CD4-positive, CD25-positive, alpha-beta regulatory T cell (primary cell): ENCODE data around the gene SLC33A1. TPM values are rescaled to one million over a fixed set of nuclear protein-coding genes. Genes with fewer than 3 reads are reported as not detected.
"Not testable (repeated sequence)": the region's sequence is repeated elsewhere in the genome, so short reads cannot be mapped to it uniquely, and the experiment has no call there.

ENCODE experiments used
- ATAC-seq, 2 donors: fragments of 150-1000 bp; cut with Tn5 transposase; one replicate each; pipeline ENCODE4 v1.10.0; 2021; ENCODE audit warnings: low read depth in 2 of 2, moderate number of reproducible peaks in 2 of 2, moderate library complexity in 1 of 2
- DNase-seq, 3 donors: peaks; one replicate each; pipeline versions ENCODE4 v3.0.0 to v3.0.0-alpha.2; 2012 to 2022; ENCODE audit warnings: mixed read lengths in 1 of 3
- H3K27ac ChIP-seq: one replicate; pipeline ENCODE4 v1.7.0; 2013; ENCODE audit warnings: mild to moderate bottlenecking, low read length; ENCODE audit not compliant: insufficient read depth, poor library complexity, severe bottlenecking
- H3K27me3 ChIP-seq: one replicate; pipeline ENCODE4 v1.7.0; 2013; ENCODE audit warnings: low read length; ENCODE audit not compliant: control insufficient read depth, insufficient read depth
- H3K36me3 ChIP-seq: one replicate; pipeline ENCODE4 v1.7.0; 2013; ENCODE audit warnings: mild to moderate bottlenecking, low read length, moderate library complexity; ENCODE audit not compliant: control insufficient read depth, insufficient read depth
- H3K4me1 ChIP-seq: 2 replicates; pipeline ENCODE4 v1.7.0; 2013; ENCODE audit warnings: mild to moderate bottlenecking, low read length; ENCODE audit not compliant: insufficient read depth, control insufficient read depth, poor library complexity, severe bottlenecking
- H3K4me3 ChIP-seq: one replicate; pipeline ENCODE4 v1.7.0; 2013; ENCODE audit warnings: low read depth, mild to moderate bottlenecking, low read length, moderate library complexity
- H3K9me3 ChIP-seq, 2 experiments: 1 replicate in 1 of 2; 2 replicates in 1 of 2; pipeline ENCODE4 v1.7.0; 2013; ENCODE audit warnings: low read length in 2 of 2, mild to moderate bottlenecking in 1 of 2, moderate library complexity in 1 of 2; ENCODE audit not compliant: control insufficient read depth in 2 of 2
- H3K27ac Mint-ChIP-seq, 3 donors: one replicate each; pipeline ENCODE4 v1.8.0; 2020 to 2022; ENCODE audit warnings: mild to moderate bottlenecking in 3 of 3, mixed read lengths in 3 of 3, moderate library complexity in 2 of 3
- H3K27me3 Mint-ChIP-seq: one replicate; pipeline ENCODE4 v1.8.0; 2022; ENCODE audit warnings: mild to moderate bottlenecking, mixed read lengths
- H3K36me3 Mint-ChIP-seq: one replicate; pipeline ENCODE4 v1.8.0; 2020; ENCODE audit warnings: mixed read lengths
- H3K4me1 Mint-ChIP-seq, 4 donors: one replicate each; pipeline ENCODE4 v1.8.0; 2020 to 2022; ENCODE audit warnings: mixed read lengths in 4 of 4, mild to moderate bottlenecking in 1 of 4
- H3K4me3 Mint-ChIP-seq, 4 donors: one replicate each; pipeline ENCODE4 v1.8.0; 2020 to 2022; ENCODE audit warnings: mild to moderate bottlenecking in 4 of 4, mixed read lengths in 4 of 4, moderate library complexity in 3 of 4
- H3K9me3 Mint-ChIP-seq, 7 donors: one replicate each; pipeline ENCODE4 v1.8.0; 2020 to 2022; ENCODE audit warnings: mixed read lengths in 7 of 7, mild to moderate bottlenecking in 3 of 7, moderate library complexity in 2 of 7
- polyA plus RNA-seq, 4 donors: library from polyadenylated mRNA; unstranded; fragments of 300-500 nt; fragmentation: Illumina TruSeq; gene quantifications; one replicate each; pipeline ENCODE4 v1.2.3, GENCODE V29; 2021
- total RNA-seq: library from RNA; stranded (reverse); gene quantifications from one replicate; pipeline ENCODE4 v1.2.3, GENCODE V29; 2022

The SLC33A1 gene
- total and polyA plus RNA-seq, 5 donors from 2014 or later: 16.6 to 20.0 (median 18.3) TPM

DNA sequence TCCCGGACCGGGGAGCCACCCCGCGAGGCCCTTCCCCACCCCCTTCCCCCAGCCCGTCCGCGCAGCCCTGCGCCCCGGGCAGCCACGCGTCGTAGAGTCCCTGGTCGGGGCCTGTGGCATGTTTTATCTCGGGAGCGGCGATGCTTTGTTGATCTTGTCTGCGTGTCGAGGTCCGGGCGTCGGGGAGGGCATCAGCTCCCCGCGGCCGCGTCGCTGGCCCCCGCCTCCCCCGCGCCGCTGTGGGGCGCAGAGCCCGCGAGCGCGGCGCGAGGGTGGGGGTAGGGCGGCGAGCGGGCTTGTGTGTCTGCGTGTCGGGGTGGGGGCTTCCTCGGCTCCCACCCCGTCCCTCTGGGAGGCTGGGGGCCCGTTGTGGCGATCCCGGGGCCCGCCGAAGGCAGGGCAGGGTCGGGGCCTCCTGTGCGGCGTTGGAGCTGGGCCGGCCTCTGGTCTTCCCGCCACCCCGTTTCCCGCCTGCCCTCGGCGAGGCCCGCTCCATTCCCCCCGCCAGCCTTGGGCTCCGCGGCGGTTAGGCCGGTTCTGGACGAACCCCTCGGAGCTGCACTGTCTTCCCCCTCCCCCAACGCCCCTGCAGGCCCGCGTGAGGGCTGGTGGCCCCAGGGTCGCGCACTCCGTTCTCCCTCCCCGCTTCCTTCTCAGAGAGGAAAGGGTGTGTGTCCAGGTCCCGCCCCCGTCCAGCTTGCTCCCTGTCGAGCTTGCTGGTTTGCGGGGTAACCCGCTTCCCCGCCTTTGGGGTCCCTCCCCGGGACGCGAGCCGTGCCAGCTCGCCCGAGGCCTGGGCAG is 16.9 kb upstream of the SLC33A1 start:
- H3K9me3 Mint-ChIP-seq: no peaks in the 10 kb centered on the region
- Histone ChIP-seq H3K4me1 (peaks cover 20% of the 10 kb centered on the region), H3K27me3 (no peaks in the 10 kb centered on the region), H3K27ac (peak overlapping the region; percentile 87), H3K36me3 (no peaks in the 10 kb centered on the region), H3K4me3 (peak overlapping the region; percentile 86), H3K9me3 (no peaks in the 10 kb centered on the region)
- peaks cover 18 to 43% (median 34%) of the 10 kb centered on the region in 4 donors for H3K4me1 Mint-ChIP-seq
- no peaks in the 10 kb centered on the region for H3K36me3 Mint-ChIP-seq
- ATAC-seq (peak in 1 of 2 donors; percentile 6), DNase-seq (peak; percentile 15 to 65 (median 53))
- H3K27ac Mint-ChIP-seq: peak overlapping the region; percentile 92 to 98 (median 94)
- peak overlapping the region; percentile 96 to 97 (median 97) for H3K4me3 Mint-ChIP-seq
- no peaks in the 10 kb centered on the region for H3K27me3 Mint-ChIP-seq

DNA sequence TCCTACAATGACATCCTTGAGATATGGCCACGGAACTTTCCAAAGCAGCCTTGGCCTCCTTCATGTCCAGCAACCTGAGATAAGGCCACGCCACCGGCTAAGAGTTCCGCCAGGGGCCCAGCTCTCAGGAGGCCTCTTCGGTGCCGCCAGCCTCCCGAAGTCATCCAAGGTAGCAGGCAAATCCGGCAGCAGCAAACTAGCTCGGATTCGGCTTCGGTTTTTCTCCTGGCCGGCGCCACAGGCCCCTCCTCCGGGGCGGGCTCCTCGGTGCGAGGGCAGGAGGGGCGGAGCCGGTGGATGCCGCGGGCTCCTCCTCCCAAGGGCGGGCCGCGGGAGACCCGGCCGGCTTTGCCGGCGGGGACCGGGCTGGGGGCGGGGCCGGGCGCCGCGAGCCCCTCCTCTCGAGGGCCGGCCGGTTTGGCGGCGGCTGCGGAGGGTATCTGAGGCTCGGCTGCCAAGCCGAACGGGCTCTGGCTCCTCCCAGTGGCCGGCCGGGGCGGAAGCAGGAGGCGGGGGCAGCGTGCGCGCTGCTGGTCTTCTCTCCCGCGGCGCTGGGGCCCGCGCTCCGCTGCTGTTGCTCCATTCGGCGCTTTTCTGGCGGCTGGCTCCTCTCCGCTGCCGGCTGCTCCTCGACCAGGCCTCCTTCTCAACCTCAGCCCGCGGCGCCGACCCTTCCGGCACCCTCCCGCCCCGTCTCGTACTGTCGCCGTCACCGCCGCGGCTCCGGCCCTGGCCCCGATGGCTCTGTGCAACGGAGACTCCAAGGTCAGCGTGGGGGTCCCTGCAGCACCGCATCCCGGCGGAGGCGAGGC is 16.1 kb upstream of the SLC33A1 start, which contains the start of gene GMPS:
Gene GMPS (plus strand): TSS at position 518 of the 812 bp plus-strand sequence. CDS start 221 bp downstream, at position 739.
- H3K27ac ChIP-seq: peak within 1 kb of the TSS; percentile 87
- no peaks in the 10 kb centered on the region for H3K27me3 ChIP-seq
- H3K4me1 ChIP-seq: peaks cover 18% of the 10 kb centered on the region
- peak within 1 kb of the TSS; percentile 86 for H3K4me3 ChIP-seq
- peak; percentile 93 for ATAC-seq
- Mint-ChIP-seq H3K4me3 (peak within 1 kb of the TSS; percentile 96 to 97 (median 97)), H3K27ac (peak within 1 kb of the TSS; percentile 92 to 98 (median 97)), H3K36me3 (no peaks in the 10 kb centered on the region), H3K9me3 (no peaks in the 10 kb centered on the region), H3K4me1 (peaks cover 12 to 35% (median 28%) of the 10 kb centered on the region in 4 donors), H3K27me3 (no peaks in the 10 kb centered on the region)
- H3K36me3 ChIP-seq: no peaks in the 10 kb centered on the region
- no peaks in the 10 kb centered on the region for H3K9me3 ChIP-seq
- peak; percentile 94 to 96 (median 95) for DNase-seq

DNA sequence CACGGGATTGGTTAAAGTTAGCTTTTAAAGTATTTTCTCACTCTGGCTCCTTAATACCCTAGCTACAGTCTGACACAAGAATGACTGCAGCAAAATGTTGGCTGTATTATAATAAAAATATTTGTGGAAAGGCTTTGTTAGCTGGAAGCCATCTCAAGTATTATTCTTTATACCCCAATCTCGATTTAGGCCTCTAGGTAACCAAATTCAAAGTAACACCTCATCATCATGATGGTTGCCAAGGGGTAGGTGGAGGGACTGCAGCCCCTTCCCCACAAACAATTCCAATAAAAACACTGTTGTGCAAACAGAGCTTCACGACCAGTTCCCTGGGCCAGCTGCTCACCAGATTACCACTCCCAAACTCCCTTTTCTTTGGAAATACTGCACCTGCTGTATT is 15.5 kb upstream of the SLC33A1 start:
- H3K36me3 Mint-ChIP-seq: no peaks in the 10 kb centered on the region
- no peaks in the 10 kb centered on the region for H3K9me3 ChIP-seq

DNA sequence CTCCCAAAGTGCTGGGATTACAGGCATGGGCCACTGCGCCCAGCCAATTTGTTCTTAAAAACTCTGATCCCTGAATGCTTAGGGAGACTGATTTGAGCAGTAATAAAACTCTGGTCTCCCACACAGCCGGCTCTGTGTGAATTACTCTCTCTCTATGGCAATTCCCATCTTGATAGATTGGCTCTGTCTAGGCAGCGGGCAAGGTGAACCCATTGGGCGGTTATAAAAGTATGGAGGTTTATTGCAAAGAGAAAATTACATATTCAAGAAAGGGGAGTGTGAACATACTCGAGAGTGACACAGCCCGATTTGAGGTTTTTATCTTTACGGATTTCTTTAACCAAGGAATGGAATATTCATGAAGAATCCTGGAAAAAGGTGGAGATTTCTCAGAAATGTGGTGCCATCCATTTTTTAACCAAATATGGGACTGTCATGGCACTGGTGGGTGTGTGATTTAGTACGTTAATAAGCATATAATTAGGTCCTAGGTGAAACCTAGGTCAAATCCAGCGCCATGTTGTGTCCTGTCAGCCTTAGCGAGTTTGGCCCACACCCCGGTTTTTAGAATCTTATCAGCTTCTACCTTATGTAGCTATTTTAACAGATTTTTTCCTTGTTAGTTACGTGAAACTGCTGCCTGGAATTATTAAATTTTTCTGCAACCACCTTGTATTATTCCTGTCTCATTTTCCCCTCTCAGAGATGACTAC is 9.0 kb upstream of the SLC33A1 start:
- ATAC-seq: no peak
- no peaks in the 10 kb centered on the region for H3K27me3 ChIP-seq
- H3K27ac ChIP-seq: peak overlapping the region; percentile 51
- H3K36me3 Mint-ChIP-seq: no peaks in the 10 kb centered on the region
- peaks cover 0 to 1% (median 0%) of the 10 kb centered on the region in 7 donors for H3K9me3 Mint-ChIP-seq
- no peak overlapping the region for H3K4me3 ChIP-seq
- peaks cover 0 to 24% (median 14%) of the 10 kb centered on the region in 4 donors for H3K4me1 Mint-ChIP-seq
- H3K4me1 ChIP-seq: peaks cover 6% of the 10 kb centered on the region
- H3K4me3 Mint-ChIP-seq: peak overlapping the region in 3 of 4 donors; percentile 1 to 75 (median 64)
- DNase-seq: no peak
- no peaks in the 10 kb centered on the region for H3K27me3 Mint-ChIP-seq
- no peaks in the 10 kb centered on the region for H3K36me3 ChIP-seq
- H3K9me3 ChIP-seq: no peaks in the 10 kb centered on the region
- H3K27ac Mint-ChIP-seq: peak overlapping the region; percentile 56 to 89 (median 81)

More for the DNA sequence above, 15.5 kb upstream of the SLC33A1 start:
- H3K27me3 Mint-ChIP-seq: no peaks in the 10 kb centered on the region
- H3K4me3 ChIP-seq: peak overlapping the region; percentile 83
- H3K9me3 Mint-ChIP-seq: no peaks in the 10 kb centered on the region
- ATAC-seq: no peak
- H3K27me3 ChIP-seq: no peaks in the 10 kb centered on the region
- H3K36me3 ChIP-seq: no peaks in the 10 kb centered on the region
- peak overlapping the region; percentile 87 for H3K27ac ChIP-seq
- DNase-seq: no peak
- H3K4me3 Mint-ChIP-seq: peak overlapping the region; percentile 94 to 97 (median 96)
- H3K4me1 ChIP-seq: peaks cover 18% of the 10 kb centered on the region
- peak overlapping the region; percentile 90 to 97 (median 91) for H3K27ac Mint-ChIP-seq
- H3K4me1 Mint-ChIP-seq: peaks cover 12 to 32% (median 25%) of the 10 kb centered on the region in 4 donors

DNA sequence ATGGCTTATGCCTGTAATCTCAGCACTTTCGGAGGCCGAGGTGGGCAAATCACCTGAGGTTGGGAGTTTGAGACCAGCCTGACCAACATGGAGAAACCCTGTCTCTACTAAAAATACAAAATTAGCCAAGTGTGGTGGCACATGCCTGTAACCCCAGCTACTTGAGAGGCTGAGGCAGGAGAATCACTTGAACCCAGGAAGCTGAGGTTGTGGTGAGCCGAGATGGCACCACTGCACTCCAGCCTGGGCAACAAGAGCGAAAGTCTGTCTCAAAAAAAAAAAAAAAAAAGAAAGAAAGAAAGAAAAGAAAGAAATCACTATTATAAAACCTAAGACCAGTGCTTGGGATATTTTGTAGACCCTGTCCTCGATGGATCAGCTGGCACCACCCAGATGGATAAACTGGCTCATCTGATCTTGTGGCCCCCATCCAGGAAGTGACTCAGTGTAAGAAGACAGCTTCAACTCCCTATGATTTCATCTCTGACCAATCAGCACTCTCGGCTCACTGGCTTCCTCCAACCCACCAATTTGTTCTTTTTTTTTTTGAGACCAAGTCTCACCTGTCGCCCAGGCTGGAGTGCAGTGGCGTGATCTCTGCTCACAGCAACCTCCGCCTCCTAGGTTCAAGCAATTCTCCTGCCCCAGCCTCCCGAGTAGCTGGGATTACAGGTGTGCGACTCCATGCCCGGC is 8.2 kb upstream of the SLC33A1 start:
- not testable (repeated sequence) for H3K4me1 ChIP-seq, H3K36me3 ChIP-seq, H3K9me3 ChIP-seq, H3K27me3 ChIP-seq, H3K27me3 Mint-ChIP-seq, H3K36me3 Mint-ChIP-seq, H3K9me3 Mint-ChIP-seq
- H3K4me3 ChIP-seq: peak overlapping the region; percentile 37
- peak; percentile 52 to 90 (median 72) for DNase-seq
- ATAC-seq: peak; percentile 77 to 91
- peak overlapping the region; percentile 51 for H3K27ac ChIP-seq
- peaks cover 0 to 24% (median 14%) of the 10 kb centered on the region in 4 donors for H3K4me1 Mint-ChIP-seq
- H3K4me3 Mint-ChIP-seq: peak overlapping the region; percentile 61 to 72 (median 66)
- peak overlapping the region; percentile 56 to 89 (median 81) for H3K27ac Mint-ChIP-seq

DNA sequence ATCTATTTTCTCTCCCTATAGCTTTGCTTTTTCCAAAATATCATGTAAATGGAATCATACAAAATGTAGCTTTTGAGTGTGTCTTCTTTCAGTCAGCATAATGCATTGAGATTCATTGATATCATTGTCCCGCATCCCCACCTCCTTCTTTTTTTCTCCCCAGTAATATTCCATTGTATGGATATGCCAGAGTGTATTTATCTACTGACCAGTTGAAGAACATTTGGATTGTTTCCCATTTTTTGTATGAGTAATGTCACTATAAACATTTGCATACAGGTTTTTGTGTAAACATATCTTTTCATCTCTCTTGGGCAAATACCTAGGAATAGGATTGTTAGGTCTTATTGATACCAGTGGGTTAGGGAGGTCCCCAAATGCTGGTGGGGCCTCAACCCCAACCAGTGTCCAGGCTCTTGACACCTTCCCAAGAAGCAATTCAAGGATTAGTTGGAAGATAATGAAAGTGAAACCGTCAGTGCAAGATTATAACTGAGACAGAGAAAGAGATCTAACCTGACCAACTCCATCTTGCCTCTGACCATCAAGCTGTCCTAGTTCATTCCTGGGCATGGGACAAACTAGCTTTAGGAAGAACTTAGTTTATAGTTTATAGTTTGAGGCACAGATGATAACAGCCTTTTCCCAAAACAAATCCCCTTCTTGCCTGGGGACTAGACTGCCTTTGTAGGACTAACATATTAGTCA is 7.4 kb upstream of the SLC33A1 start:
- Mint-ChIP-seq H3K4me1 (peaks cover 0 to 25% (median 15%) of the 10 kb centered on the region in 4 donors), H3K9me3 (peaks cover 0 to 1% (median 0%) of the 10 kb centered on the region in 7 donors), H3K27me3 (no peaks in the 10 kb centered on the region), H3K27ac (peak overlapping the region in 1 of 3 donors; percentile 81), H3K36me3 (no peaks in the 10 kb centered on the region), H3K4me3 (no peak overlapping the region)
- H3K4me3 ChIP-seq: no peak overlapping the region
- peaks cover 6% of the 10 kb centered on the region for H3K4me1 ChIP-seq
- ATAC-seq (no peak), DNase-seq (no peak)
- no peaks in the 10 kb centered on the region for H3K36me3 ChIP-seq
- H3K27ac ChIP-seq: no peak overlapping the region
- H3K9me3 ChIP-seq: no peaks in the 10 kb centered on the region
- H3K27me3 ChIP-seq: no peaks in the 10 kb centered on the region
